CD14-positive monocyte (primary cell): ENCODE data around the gene RAB14. TPM values are rescaled to one million over a fixed set of nuclear protein-coding genes. Genes with fewer than 3 reads are reported as not detected.

Experiments used
- DNase-seq, 3 donors: peaks; one replicate each; pipeline ENCODE4 v3.0.0-alpha.2; 2011 to 2022
- H2AFZ ChIP-seq: 2 replicates; pipeline ENCODE4 v1.6.0; 2012; ENCODE audit warnings: mild to moderate bottlenecking, low read depth, low read length, inconsistent platforms; ENCODE audit not compliant: insufficient read depth, poor library complexity, severe bottlenecking
- H3K27ac ChIP-seq, 2 donors: 1 replicate in 1 of 2; 2 replicates in 1 of 2; pipeline ENCODE4 v1.5.1; 2012 to 2013; ENCODE audit warnings: low read length in 2 of 2, control low read depth in 1 of 2, inconsistent platforms in 1 of 2, low read depth in 1 of 2, mild to moderate bottlenecking in 1 of 2
- H3K27me3 ChIP-seq, 2 donors: one replicate each; pipeline versions ENCODE4 v1.6.0 to v1.6.1; 2011 to 2013; ENCODE audit warnings: low read length in 2 of 2; ENCODE audit not compliant: control insufficient read depth in 2 of 2, insufficient read depth in 2 of 2
- H3K36me3 ChIP-seq, 2 donors: replicated peaks in 1 of 2; 1 replicate in 1 of 2; 2 replicates in 1 of 2; pipeline versions ENCODE4 v1.5.1 to v1.6.1; 2012 to 2013; ENCODE audit warnings: low read length in 2 of 2, control low read depth in 1 of 2, inconsistent platforms in 1 of 2, mild to moderate bottlenecking in 1 of 2; ENCODE audit not compliant: insufficient read depth in 2 of 2, control insufficient read depth in 1 of 2
- H3K4me1 ChIP-seq, 2 donors: 1 replicate in 1 of 2; 2 replicates in 1 of 2; pipeline versions ENCODE4 v1.5.1 to v1.6.1; 2012 to 2013; ENCODE audit warnings: low read length in 2 of 2, control low read depth in 1 of 2, inconsistent platforms in 1 of 2, mild to moderate bottlenecking in 1 of 2, moderate library complexity in 1 of 2; ENCODE audit not compliant: insufficient read depth in 2 of 2, control insufficient read depth in 1 of 2
- H3K4me2 ChIP-seq: replicated peaks from 2 replicates; pipeline ENCODE3; 2012; ENCODE audit warnings: low read length, moderate library complexity, mild to moderate bottlenecking; ENCODE audit not compliant: poor library complexity, severe bottlenecking; ENCODE audit errors: extremely low read depth
- H3K4me3 ChIP-seq, 3 experiments: fragments of 200-600 bp in 1 of 3; sonication (generic) in 1 of 3; replicated peaks in 1 of 3; 1 replicate in 2 of 3; 2 replicates in 1 of 3; pipeline ENCODE4 v1.5.1; 2011 to 2013; ENCODE audit warnings: low read length in 3 of 3, mild to moderate bottlenecking in 3 of 3, control low read depth in 2 of 3, low read depth in 2 of 3, inconsistent platforms in 1 of 3, moderate library complexity in 1 of 3
- H3K79me2 ChIP-seq: 2 replicates; pipeline ENCODE4 v1.6.0; 2012; ENCODE audit warnings: mild to moderate bottlenecking, control low read depth, inconsistent platforms, low read length, moderate library complexity; ENCODE audit not compliant: insufficient read depth
- H3K9ac ChIP-seq: 2 replicates; pipeline ENCODE4 v1.6.0; 2017; ENCODE audit warnings: low read length, mild to moderate bottlenecking; ENCODE audit not compliant: insufficient read depth, poor library complexity, severe bottlenecking
- H3K9me3 ChIP-seq, 2 donors: replicated peaks in 1 of 2; 1 replicate in 1 of 2; 2 replicates in 1 of 2; pipeline versions ENCODE4 v1.5.1 to v1.6.1; 2012 to 2013; ENCODE audit warnings: low read length in 2 of 2, control low read depth in 1 of 2; ENCODE audit not compliant: control insufficient read depth in 1 of 2, insufficient read depth in 1 of 2
- H4K20me1 ChIP-seq: 2 replicates; pipeline ENCODE4 v1.6.0; 2012; ENCODE audit warnings: mild to moderate bottlenecking, low read length, control low read depth, moderate library complexity; ENCODE audit not compliant: insufficient read depth
- H3K27ac Mint-ChIP-seq, 7 donors: one replicate each; pipeline ENCODE4 v1.8.0; 2020; ENCODE audit warnings: mild to moderate bottlenecking in 7 of 7, mixed read lengths in 7 of 7, moderate library complexity in 6 of 7, inconsistent platforms in 2 of 7
- H3K27me3 Mint-ChIP-seq, 3 donors: one replicate each; pipeline ENCODE4 v1.8.0; 2021 to 2022; ENCODE audit warnings: low read depth in 3 of 3, mild to moderate bottlenecking in 3 of 3, mixed read lengths in 3 of 3, moderate library complexity in 3 of 3, inconsistent platforms in 1 of 3
- H3K36me3 Mint-ChIP-seq, 2 donors: one replicate each; pipeline ENCODE4 v1.8.0; 2020; ENCODE audit warnings: mixed read lengths in 2 of 2, inconsistent platforms in 1 of 2, mild to moderate bottlenecking in 1 of 2
- H3K4me1 Mint-ChIP-seq: one replicate; pipeline ENCODE4 v1.8.0; 2020; ENCODE audit warnings: mild to moderate bottlenecking, mixed read lengths
- H3K4me3 Mint-ChIP-seq, 2 donors: one replicate each; pipeline ENCODE4 v1.8.0; 2020; ENCODE audit warnings: mild to moderate bottlenecking in 2 of 2, mixed read lengths in 2 of 2, moderate library complexity in 1 of 2
- H3K9me3 Mint-ChIP-seq, 7 donors: one replicate each; pipeline ENCODE4 v1.8.0; 2020 to 2022; ENCODE audit warnings: mixed read lengths in 7 of 7, mild to moderate bottlenecking in 6 of 7, moderate library complexity in 6 of 7, inconsistent platforms in 2 of 7
- CTCF ChIP-seq: fragments of 200-600 bp; IDR thresholded peaks from one replicate; pipeline ENCODE4 v1.8.0; 2022; ENCODE audit warnings: antibody characterized with exemption, mild to moderate bottlenecking
- WGBS: methylation state at CpG from one replicate; pipeline ENCODE4 v1.1.5; 2013; ENCODE audit warnings: missing lambda C conversion rate; ENCODE audit not compliant: insufficient coverage; 5-methylcytosine and 5-hydroxymethylcytosine counted together
- intact Hi-C, 2 donors: fragments of 100-400 bp; cut with micrococcal nuclease; formaldehyde crosslinking; loops; one replicate each; pipeline versions ENCODE4 v1.15.0 to v1.15.1; 2023
- polyA plus RNA-seq, 3 donors: library from polyadenylated mRNA; depleted of rRNA in 1 of 3; unstranded in 2 of 3; stranded (reverse) in 1 of 3; fragments of 300-500 nt in 2 of 3; fragments of >200 nt in 1 of 3; fragmentation: Illumina TruSeq in 2 of 3; gene quantifications; 1 replicate in 2 of 3; 2 replicates in 1 of 3; pipeline ENCODE4 v1.2.3, GENCODE V29; 2012 to 2021

RAB14 gene
- polyA plus RNA-seq, 3 donors, result 23.1 to 60.0 (median 44.4) TPM

- Histone ChIP-seq H4K20me1 (peaks cover 18% of the 10 kb centered on the region), H3K79me2 (peaks cover 3% of the 10 kb centered on the region), H2AFZ (no peak overlapping the region), H3K27me3 (no peaks in the 10 kb centered on the region), H3K4me2 (no peak overlapping the region), H3K9ac (no peak overlapping the region), H3K27ac (no peak overlapping the region), H3K4me1 (no peaks in the 10 kb centered on the region), H3K9me3 (no peaks in the 10 kb centered on the region), H3K36me3 (peaks cover 91 to 100% of the 10 kb centered on the region in 2 donors), H3K4me3 (no peak overlapping the region)
- no peaks in the 10 kb centered on the region for H3K9me3 Mint-ChIP-seq
- TF ChIP-seq CTCF, result no peak
- no peak for DNase-seq
- peaks cover 88 to 90% of the 10 kb centered on the region in 2 donors for H3K36me3 Mint-ChIP-seq
- H3K27ac Mint-ChIP-seq, result no peak overlapping the region
- H3K27me3 Mint-ChIP-seq, result no peaks in the 10 kb centered on the region
- no CpG with 5 or more reads among the region's 1 CpG for WGBS
- no peak overlapping the region for H3K4me3 Mint-ChIP-seq
- intact Hi-C loops, result no loop called here
- H3K4me1 Mint-ChIP-seq, result no peaks in the 10 kb centered on the region
Observed at GRCh38 chr9:121172726-121173487, 28.8 kb downstream of the RAB14 start.

- Mint-ChIP-seq H3K4me1 (no peaks in the 10 kb centered on the region), H3K27ac (no peak overlapping the region), H3K4me3 (no peak overlapping the region), H3K36me3 (peaks cover 81 to 92% of the 10 kb centered on the region in 2 donors), H3K27me3 (no peaks in the 10 kb centered on the region), H3K9me3 (no peaks in the 10 kb centered on the region)
- Histone ChIP-seq H3K36me3 (peaks cover 88 to 100% of the 10 kb centered on the region in 2 donors), H3K27me3 (no peaks in the 10 kb centered on the region), H4K20me1 (peaks cover 12% of the 10 kb centered on the region), H3K4me1 (no peaks in the 10 kb centered on the region), H3K4me2 (no peak overlapping the region), H3K9ac (no peak overlapping the region), H3K4me3 (no peak overlapping the region), H3K9me3 (no peaks in the 10 kb centered on the region), H3K27ac (no peak overlapping the region), H2AFZ (no peak overlapping the region), H3K79me2 (peaks cover 3% of the 10 kb centered on the region)
- DNase-seq, result no peak
- no peak for TF ChIP-seq CTCF
- 93% methylated on average over 3 of the region's 5 CpGs for WGBS
- intact Hi-C loops, result no loop called here
Observed at GRCh38 chr9:121171236-121171635, 30.4 kb downstream of the RAB14 start.
